ENCODE results near the gene CTBP1. TPM values are rescaled to one million over a fixed set of nuclear protein-coding genes. Genes with fewer than 3 reads are reported as not detected.

Gene CTBP1
- polyA plus RNA-seq, 1 donor (not counting 4 experiments of a cell fraction or from before 2014, with no cell fraction given): 46.9 TPM

DNA sequence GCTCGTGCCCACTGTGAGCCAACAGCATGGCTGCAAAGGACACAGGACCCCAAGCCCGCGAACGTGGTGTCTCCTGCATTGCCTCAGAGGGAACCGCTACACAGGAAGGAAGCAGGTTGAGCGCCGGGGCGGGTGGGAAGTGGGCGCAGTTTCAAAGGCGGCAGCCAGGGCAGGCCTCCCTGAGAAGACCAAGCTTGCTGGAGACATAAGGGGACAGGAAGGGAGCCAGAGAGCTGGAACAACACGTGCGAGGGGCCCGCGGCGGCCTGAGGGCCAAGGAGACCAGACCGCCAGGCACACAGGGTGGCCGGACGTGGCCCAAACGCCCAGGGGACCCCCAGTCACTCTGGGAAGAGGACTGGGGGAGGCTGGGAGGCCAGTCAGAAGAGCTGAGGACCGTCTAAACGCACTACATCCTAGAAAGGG, 32.0 kb downstream of the CTBP1 start:
- Histone ChIP-seq H3K27ac (ENCODE audit: control insufficient read depth, insufficient read depth, low read length) (no peak overlapping the region), H3K27me3 (ENCODE audit: control insufficient read depth, extremely low read depth, insufficient read depth, low read length) (no peaks in the 10 kb centered on the region), H3K36me3 (ENCODE audit: control insufficient read depth in 2 of 2, extremely low read depth in 1 of 2, insufficient read depth in 2 of 2, low read length in 2 of 2) (peaks cover 29 to 34% of the 10 kb centered on the region in 2 experiments), H3K9me3 (ENCODE audit: control insufficient read depth, low read depth, low read length) (no peaks in the 10 kb centered on the region), H3K9ac (ENCODE audit: control insufficient read depth, extremely low read depth, insufficient read depth, low read length) (no peak overlapping the region), H4K20me1 (ENCODE audit: control insufficient read depth, extremely low read depth, insufficient read depth, low read length) (peaks cover 4% of the 10 kb centered on the region), H3K79me2 (ENCODE audit: control insufficient read depth, insufficient read depth, low read length) (peaks cover 3% of the 10 kb centered on the region), H3K9me1 (ENCODE audit: control insufficient read depth, extremely low read depth, insufficient read depth, low read length) (peaks cover 5% of the 10 kb centered on the region), H3K4me1 (ENCODE audit: control insufficient read depth, extremely low read depth, insufficient read depth, low read length) (peaks cover 19% of the 10 kb centered on the region), H3K4me3 (ENCODE audit: control insufficient read depth in 2 of 3, extremely low read depth in 1 of 3, insufficient read depth in 2 of 3, low read depth in 1 of 3, low read length in 3 of 3) (no peak overlapping the region), H2AFZ (ENCODE audit: control insufficient read depth, low read length) (no peak overlapping the region), H3K4me2 (ENCODE audit: control insufficient read depth, extremely low read depth, insufficient read depth, low read depth, low read length) (no peak overlapping the region)
- FAIRE-seq (no peak), DNase-seq (ENCODE audit: low read depth, low spot score) (no peak)
- dilution Hi-C loops (cut with MboI; ENCODE audit: extremely low pct_ligation_motif_present, low sequenced_read_pairs): no loop called here
- TF ChIP-seq EZH2 (IDR thresholded peaks at IDR 0.05; ENCODE audit: low read length) (no peak), CTCF (optimal IDR thresholded peaks at IDR 0.05 in 1 of 3, IDR thresholded peaks at IDR 0.05 in 1 of 3, conservative IDR thresholded peaks at IDR 0.05 in 1 of 3; ENCODE audit: extremely low read depth in 1 of 3, insufficient read depth in 2 of 3, low read length in 3 of 3) (no peak)

DNA sequence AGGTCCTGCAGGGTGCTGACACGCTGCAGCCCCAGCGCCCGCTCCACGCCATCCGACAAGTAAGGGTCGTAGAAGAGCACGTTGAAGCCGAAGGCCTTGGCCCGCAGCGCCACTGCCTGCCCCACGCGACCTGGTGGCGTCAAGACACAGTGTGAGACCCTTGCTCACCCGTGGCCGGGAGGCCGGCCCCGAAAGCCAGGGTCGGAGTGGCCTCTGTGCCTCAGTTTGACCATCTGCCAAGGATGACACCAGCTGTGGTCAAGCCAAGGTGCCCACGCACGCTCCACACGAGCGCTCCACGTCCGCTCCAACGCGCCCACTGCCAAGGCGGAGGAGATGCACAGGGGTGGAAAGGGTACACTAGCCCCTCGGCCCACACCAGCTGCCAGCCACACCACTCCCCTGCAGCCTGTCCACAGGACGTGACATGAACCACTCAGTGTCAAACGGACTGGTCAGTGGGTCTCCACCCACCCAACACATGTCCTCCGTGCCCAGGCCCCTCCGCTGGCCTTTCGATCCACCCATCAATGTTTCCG, 32.8 kb downstream of the CTBP1 start:
- no peak overlapping the region for H3K4me2 ChIP-seq (ENCODE audit: control insufficient read depth, extremely low read depth, insufficient read depth, low read depth, low read length)
- H3K9ac ChIP-seq (ENCODE audit: control insufficient read depth, extremely low read depth, insufficient read depth, low read length): no peak overlapping the region
- H4K20me1 ChIP-seq (ENCODE audit: control insufficient read depth, extremely low read depth, insufficient read depth, low read length): peaks cover 4% of the 10 kb centered on the region
- no peaks in the 10 kb centered on the region for H3K9me3 ChIP-seq (ENCODE audit: control insufficient read depth, low read depth, low read length)
- H2AFZ ChIP-seq (ENCODE audit: control insufficient read depth, low read length): no peak overlapping the region
- peaks cover 33 to 38% of the 10 kb centered on the region in 2 experiments for H3K36me3 ChIP-seq (ENCODE audit: control insufficient read depth in 2 of 2, extremely low read depth in 1 of 2, insufficient read depth in 2 of 2, low read length in 2 of 2)
- no peak overlapping the region for H3K4me3 ChIP-seq (ENCODE audit: control insufficient read depth in 2 of 3, extremely low read depth in 1 of 3, insufficient read depth in 2 of 3, low read depth in 1 of 3, low read length in 3 of 3)
- H3K4me1 ChIP-seq (ENCODE audit: control insufficient read depth, extremely low read depth, insufficient read depth, low read length): peaks cover 17% of the 10 kb centered on the region
- no peak overlapping the region for H3K27ac ChIP-seq (ENCODE audit: control insufficient read depth, insufficient read depth, low read length)
- peaks cover 5% of the 10 kb centered on the region for H3K9me1 ChIP-seq (ENCODE audit: control insufficient read depth, extremely low read depth, insufficient read depth, low read length)
- FAIRE-seq: no peak
- TF ChIP-seq CTCF (optimal IDR thresholded peaks at IDR 0.05 in 1 of 3, IDR thresholded peaks at IDR 0.05 in 1 of 3, conservative IDR thresholded peaks at IDR 0.05 in 1 of 3; ENCODE audit: extremely low read depth in 1 of 3, insufficient read depth in 2 of 3, low read length in 3 of 3) (no peak), EZH2 (IDR thresholded peaks at IDR 0.05; ENCODE audit: low read length) (no peak)
- dilution Hi-C loops (cut with MboI; ENCODE audit: extremely low pct_ligation_motif_present, low sequenced_read_pairs): no loop called here
- DNase-seq (ENCODE audit: low read depth, low spot score): no peak
- peaks cover 3% of the 10 kb centered on the region for H3K79me2 ChIP-seq (ENCODE audit: control insufficient read depth, insufficient read depth, low read length)
- no peaks in the 10 kb centered on the region for H3K27me3 ChIP-seq (ENCODE audit: control insufficient read depth, extremely low read depth, insufficient read depth, low read length)

All from keratinocyte (primary cell).